ENCODE measurements around the gene CNTLN.

DNA sequence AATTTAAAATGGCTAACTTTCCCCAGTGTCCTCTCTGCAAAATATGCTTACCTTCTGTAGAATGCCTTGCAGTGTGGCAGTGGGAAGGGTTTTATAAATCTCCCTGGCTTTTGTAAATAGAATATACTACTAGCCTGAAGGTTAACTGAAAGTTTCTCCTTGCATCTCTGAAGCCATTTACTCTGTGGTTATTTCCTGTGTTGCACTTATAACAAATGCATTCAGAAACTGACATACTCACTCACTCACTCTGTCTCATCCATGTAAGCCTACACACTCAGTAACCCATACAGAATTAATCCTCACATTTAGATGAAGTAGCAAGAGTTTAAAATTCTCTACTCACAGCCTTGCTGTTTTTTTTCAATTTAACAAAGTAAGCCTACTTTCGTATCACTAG lies 356.9 kb downstream of the CNTLN start:
- TF ChIP-seq, protein P1, sequence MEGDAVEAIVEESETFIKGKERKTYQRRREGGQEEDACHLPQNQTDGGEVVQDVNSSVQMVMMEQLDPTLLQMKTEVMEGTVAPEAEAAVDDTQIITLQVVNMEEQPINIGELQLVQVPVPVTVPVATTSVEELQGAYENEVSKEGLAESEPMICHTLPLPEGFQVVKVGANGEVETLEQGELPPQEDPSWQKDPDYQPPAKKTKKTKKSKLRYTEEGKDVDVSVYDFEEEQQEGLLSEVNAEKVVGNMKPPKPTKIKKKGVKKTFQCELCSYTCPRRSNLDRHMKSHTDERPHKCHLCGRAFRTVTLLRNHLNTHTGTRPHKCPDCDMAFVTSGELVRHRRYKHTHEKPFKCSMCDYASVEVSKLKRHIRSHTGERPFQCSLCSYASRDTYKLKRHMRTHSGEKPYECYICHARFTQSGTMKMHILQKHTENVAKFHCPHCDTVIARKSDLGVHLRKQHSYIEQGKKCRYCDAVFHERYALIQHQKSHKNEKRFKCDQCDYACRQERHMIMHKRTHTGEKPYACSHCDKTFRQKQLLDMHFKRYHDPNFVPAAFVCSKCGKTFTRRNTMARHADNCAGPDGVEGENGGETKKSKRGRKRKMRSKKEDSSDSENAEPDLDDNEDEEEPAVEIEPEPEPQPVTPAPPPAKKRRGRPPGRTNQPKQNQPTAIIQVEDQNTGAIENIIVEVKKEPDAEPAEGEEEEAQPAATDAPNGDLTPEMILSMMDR (conservative IDR thresholded peaks at IDR 0.05; ENCODE audit: low read length) = no peak
- no peak for TF ChIP-seq EZH2phosphoT487 (IDR thresholded peaks at IDR 0.05; ENCODE audit: borderline replicate concordance)
